Endothelial cell of umbilical vein (primary cell): ENCODE data around the gene B4GALT5. TPM values are rescaled to one million over a fixed set of nuclear protein-coding genes. Genes with fewer than 3 reads are reported as not detected.

Experiments used
- BruUV-seq: library from RNA; stranded (reverse); fragments of 400-500 nt; replicated peaks from 2 replicates; lab custom pipeline; 2021; lab: Mats Ljungman, UMichigan
- CTCF ChIA-PET: fragments of 300-600, 350-600 bp; sonication (Branson Sonifier 250); formaldehyde crosslinking; loops from one replicate; lab custom pipeline; 2021; ENCODE audit warnings: antibody characterized with exemption, inconsistent platforms; lab: Charles Lee
- POLR2A ChIA-PET: fragments of 300-600, 350-600 bp; sonication (Branson Sonifier 250); formaldehyde crosslinking; loops from one replicate; lab custom pipeline; 2021; ENCODE audit warnings: antibody characterized with exemption, inconsistent platforms; lab: Charles Lee
- DNase-seq: peaks from one replicate; pipeline ENCODE4 v3.0.0-alpha.2; 2011; ENCODE audit warnings: low read depth, low spot score
- FAIRE-seq: peaks from 2 replicates; lab custom pipeline; 2011; peaks lifted over from hg19 to GRCh38; lab: Jason Lieb, UNC
- H2AFZ ChIP-seq: 2 replicates; pipeline ENCODE4 v1.6.0; 2012; ENCODE audit warnings: low read depth, low read length, control low read depth, inconsistent platforms
- H3K27ac ChIP-seq: 2 replicates; pipeline ENCODE4 v1.5.1; 2011; ENCODE audit warnings: low read depth, mild to moderate bottlenecking, control low read depth, low read length, moderate library complexity; ENCODE audit not compliant: insufficient read depth
- H3K27me3 ChIP-seq, 2 experiments: 2 replicates each; pipeline versions ENCODE4 v1.6.0 to v1.6.1; 2011; ENCODE audit warnings: low read length in 2 of 2, mixed read lengths in 1 of 2; ENCODE audit not compliant: control insufficient read depth in 2 of 2, insufficient read depth in 2 of 2
- H3K36me3 ChIP-seq, 2 experiments: 2 replicates in 1 of 2; 3 replicates in 1 of 2; pipeline ENCODE4 v1.5.1; 2011; ENCODE audit warnings: low read length in 2 of 2, mild to moderate bottlenecking in 1 of 2, moderate library complexity in 1 of 2; ENCODE audit not compliant: control insufficient read depth in 2 of 2, insufficient read depth in 2 of 2; ENCODE audit errors: extremely low read depth in 1 of 2
- H3K4me1 ChIP-seq: 3 replicates; pipeline ENCODE4 v1.5.1; 2011; ENCODE audit warnings: mild to moderate bottlenecking, low read length; ENCODE audit not compliant: control insufficient read depth, insufficient read depth; ENCODE audit errors: extremely low read depth
- H3K4me2 ChIP-seq: 2 replicates; pipeline ENCODE4 v1.6.1; 2011; ENCODE audit warnings: low read length, control low read depth, mixed read lengths; ENCODE audit not compliant: insufficient read depth
- H3K4me3 ChIP-seq, 3 experiments: fragments of 200-600 bp in 1 of 3; sonication (generic), shearing (Covaris generic) in 1 of 3; replicated peaks in 1 of 3; 2 replicates each; pipeline ENCODE4 v1.5.1; 2011 to 2016; ENCODE audit warnings: control low read depth in 3 of 3, low read length in 3 of 3, mild to moderate bottlenecking in 2 of 3, inconsistent platforms in 1 of 3, low read depth in 1 of 3, moderate library complexity in 1 of 3; ENCODE audit not compliant: insufficient read depth in 1 of 3
- H3K79me2 ChIP-seq: 2 replicates; pipeline ENCODE4 v1.6.0; 2012; ENCODE audit warnings: low read length, inconsistent platforms; ENCODE audit not compliant: control insufficient read depth, insufficient read depth
- H3K9ac ChIP-seq: replicated peaks from 2 replicates; pipeline ENCODE3; 2011; ENCODE audit warnings: low read length, control low read depth; ENCODE audit not compliant: insufficient read depth; ENCODE audit errors: extremely low read depth
- H3K9me1 ChIP-seq: replicated peaks from 3 replicates; pipeline ENCODE4 v1.6.0; 2011; ENCODE audit warnings: mild to moderate bottlenecking, low read length; ENCODE audit not compliant: control insufficient read depth, insufficient read depth; ENCODE audit errors: extremely low read depth
- H3K9me3 ChIP-seq: replicated peaks from 2 replicates; pipeline ENCODE4 v1.5.1; 2012; ENCODE audit warnings: low read length, inconsistent platforms; ENCODE audit not compliant: control insufficient read depth, insufficient read depth
- H4K20me1 ChIP-seq: replicated peaks from 2 replicates; pipeline ENCODE3; 2011; ENCODE audit warnings: mild to moderate bottlenecking, low read length; ENCODE audit not compliant: control insufficient read depth, insufficient read depth; ENCODE audit errors: extremely low read depth
- CTCF ChIP-seq, 2 donors: IDR thresholded peaks; 1 replicate in 1 of 2; 2 replicates in 1 of 2; pipeline ENCODE4 v1.5.1; 2011; ENCODE audit warnings: low read length in 2 of 2, mild to moderate bottlenecking in 2 of 2, moderate library complexity in 2 of 2, control low read depth in 1 of 2, inconsistent platforms in 1 of 2, low read depth in 1 of 2; ENCODE audit not compliant: insufficient read depth in 1 of 2; ENCODE audit errors: extremely low read depth in 1 of 2
- EZH2 ChIP-seq: IDR thresholded peaks from 2 replicates; pipeline ENCODE4 v1.6.1; 2012; ENCODE audit warnings: borderline replicate concordance, low read depth, mild to moderate bottlenecking, moderate library complexity, low read length, inconsistent platforms; ENCODE audit not compliant: severe bottlenecking
- FOS ChIP-seq: IDR thresholded peaks from 2 replicates; pipeline ENCODE4 v1.6.1; 2011; ENCODE audit warnings: mild to moderate bottlenecking, low read length, moderate library complexity, borderline replicate concordance; ENCODE audit not compliant: insufficient read depth
- GATA2 ChIP-seq: IDR thresholded peaks from 2 replicates; pipeline ENCODE4 v1.7.0; 2011; ENCODE audit warnings: low read depth, mild to moderate bottlenecking, moderate library complexity, mixed read lengths, low read length; ENCODE audit not compliant: insufficient read length, insufficient read depth
- JUN ChIP-seq: IDR thresholded peaks from 2 replicates; pipeline ENCODE4 v1.6.1; 2011; ENCODE audit warnings: borderline replicate concordance, low read depth; ENCODE audit not compliant: insufficient read length, insufficient read depth
- MYC ChIP-seq: IDR thresholded peaks from one replicate; pipeline ENCODE4 v1.6.1; 2011; ENCODE audit warnings: mild to moderate bottlenecking, low read depth, low read length
- POLR2A ChIP-seq: IDR thresholded peaks from 2 replicates; pipeline ENCODE4 v1.6.1; 2012; ENCODE audit warnings: low read depth, mild to moderate bottlenecking, control low read depth, low read length
- POLR2AphosphoS5 ChIP-seq: IDR thresholded peaks from 2 replicates; pipeline ENCODE4 v1.6.1; 2012; ENCODE audit warnings: low read depth, mild to moderate bottlenecking, control low read depth, low read length, moderate library complexity; ENCODE audit not compliant: insufficient read depth
- dilution Hi-C: fragments of 300-500 bp; cut with MboI; formaldehyde crosslinking; loops from one replicate; pipeline ENCODE4 v1.15.0; 2019; ENCODE audit warnings: low sequenced_read_pairs; ENCODE audit not compliant: extremely low pct_ligation_motif_present
- intact Hi-C: fragments of 100-400 bp; cut with micrococcal nuclease; formaldehyde crosslinking; loops from one replicate; pipeline ENCODE4 v1.10.0; 2022
- polyA plus RNA-seq, 4 experiments: library from polyadenylated mRNA; depleted of rRNA in 3 of 4; stranded (reverse) in 3 of 4; unstranded in 1 of 4; fragments of >200 nt; gene quantifications; 2 replicates each; pipeline versions ENCODE4 v1.2.1 to v1.2.3, GENCODE V29; 2011 to 2012; ENCODE audit warnings: missing spikeins in 1 of 4
- total RNA-seq: library from RNA; stranded (reverse); gene quantifications from 2 replicates; pipeline ENCODE4 v1.2.3, GENCODE V29; 2021
- TF ChIP-seq, protein P1 (sequence below): IDR thresholded peaks from 2 replicates; pipeline ENCODE4 v1.6.1; 2011; ENCODE audit not compliant: insufficient read depth, insufficient read length

B4GALT5 gene
- total and polyA plus RNA-seq, 2 donors (not counting 3 experiments of a cell fraction or from before 2014, with no cell fraction given): 54.4 to 70.1 TPM

DNA sequence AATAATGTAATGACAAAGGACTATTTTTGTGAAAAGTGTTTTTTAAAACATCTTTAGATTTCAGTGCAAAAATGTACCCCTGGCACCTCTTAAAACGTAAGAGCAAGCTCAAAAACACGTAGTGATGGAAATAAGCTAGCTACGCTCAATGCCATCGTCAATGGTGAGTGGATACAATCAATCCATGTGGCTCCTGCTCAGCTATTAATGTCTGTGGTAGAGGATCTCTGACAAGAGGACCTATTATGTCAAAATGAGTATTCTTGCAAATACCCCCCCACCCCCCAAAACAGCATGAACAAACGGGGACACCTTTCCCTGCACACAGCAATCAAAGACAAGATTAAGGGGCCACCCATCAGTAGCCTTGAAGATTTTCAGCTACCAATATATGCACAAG, 80.7 kb downstream of the B4GALT5 start:
- intact Hi-C loops (no loop called here), dilution Hi-C loops (no loop called here)
- Histone ChIP-seq H3K9me3 (no peaks in the 10 kb centered on the region), H3K27me3 (no peaks in the 10 kb centered on the region), H3K9ac (no peak overlapping the region), H3K4me2 (no peak overlapping the region), H3K36me3 (peaks cover 14 to 23% of the 10 kb centered on the region in 2 experiments), H4K20me1 (no peaks in the 10 kb centered on the region), H3K79me2 (no peaks in the 10 kb centered on the region), H2AFZ (no peak overlapping the region), H3K4me3 (no peak overlapping the region), H3K27ac (no peak overlapping the region), H3K9me1 (no peaks in the 10 kb centered on the region), H3K4me1 (no peaks in the 10 kb centered on the region)
- no TSS peak for BruUV-seq
- DNase-seq: no peak
- POLR2A ChIA-PET: no interaction called here
- CTCF ChIA-PET: interaction anchor here (0.9 kb wide), 1 partner anchor 213 kb away, joined by 4 read pairs; no protein-coding TSS in a partner anchor
- FAIRE-seq: no peak
- TF ChIP-seq CTCF (IDR thresholded peaks at IDR 0.05; ENCODE audit: extremely low read depth in 1 of 2, insufficient read depth in 1 of 2, low read depth in 1 of 2, low read length in 2 of 2) (no peak), POLR2AphosphoS5 (no peak), FOS (no peak), JUN (no peak), POLR2A (no peak), EZH2 (no peak), GATA2 (no peak), MYC (no peak)
- TF ChIP-seq, protein P1, sequence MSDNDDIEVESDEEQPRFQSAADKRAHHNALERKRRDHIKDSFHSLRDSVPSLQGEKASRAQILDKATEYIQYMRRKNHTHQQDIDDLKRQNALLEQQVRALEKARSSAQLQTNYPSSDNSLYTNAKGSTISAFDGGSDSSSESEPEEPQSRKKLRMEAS: no peak
